Panc1 (cell line): ENCODE data around the gene KCNQ4.

Experiments
- REST ChIP-seq, 2 experiments: IDR thresholded peaks; 2 replicates each; pipeline ENCODE4 v1.6.1; 2011 to 2012; ENCODE audit warnings: low read depth in 2 of 2, control low read depth in 1 of 2, low read length in 1 of 2, mild to moderate bottlenecking in 1 of 2, moderate library complexity in 1 of 2; ENCODE audit not compliant: insufficient read depth in 1 of 2
- SIN3A ChIP-seq: IDR thresholded peaks from 2 replicates; pipeline ENCODE4 v1.6.1; 2012; ENCODE audit warnings: low read depth, mild to moderate bottlenecking, low read length, moderate library complexity, borderline replicate concordance; ENCODE audit not compliant: insufficient read depth
- TF ChIP-seq, protein P1 (sequence below): fragments of 450-650 bp; IDR thresholded peaks from 2 replicates; pipeline ENCODE4 v1.5.1; 2017; ENCODE audit warnings: mild to moderate bottlenecking

DNA sequence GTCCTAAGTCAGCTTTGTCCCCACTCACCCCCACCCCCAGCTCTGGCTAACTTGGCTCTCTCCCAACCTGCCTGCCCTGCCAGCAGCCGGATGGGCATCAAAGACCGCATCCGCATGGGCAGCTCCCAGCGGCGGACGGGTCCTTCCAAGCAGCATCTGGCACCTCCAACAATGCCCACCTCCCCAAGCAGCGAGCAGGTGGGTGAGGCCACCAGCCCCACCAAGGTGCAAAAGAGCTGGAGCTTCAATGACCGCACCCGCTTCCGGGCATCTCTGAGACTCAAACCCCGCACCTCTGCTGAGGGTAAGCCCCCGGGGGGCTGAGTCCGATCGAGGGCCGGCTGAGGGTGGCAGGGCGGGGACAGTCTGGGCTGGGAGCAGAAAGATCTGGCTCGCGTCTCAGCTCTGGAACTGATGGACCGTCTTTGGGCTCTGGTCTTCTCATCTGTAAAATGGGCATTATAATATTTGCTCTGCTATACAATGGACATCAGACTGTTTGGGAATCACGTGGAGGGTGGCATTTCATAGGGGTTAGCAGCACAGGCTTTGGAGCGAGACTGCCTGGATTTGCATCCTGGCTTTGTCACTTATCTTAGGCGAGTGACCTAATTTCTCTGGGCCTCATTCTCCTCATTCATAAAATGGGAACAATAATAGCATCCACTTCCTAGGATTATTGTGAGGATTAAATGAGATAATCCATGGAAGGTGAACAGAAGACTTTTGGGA lies 47.6 kb downstream of the KCNQ4 start:
- TF ChIP-seq REST (IDR thresholded peaks at IDR 0.05; ENCODE audit: insufficient read depth in 1 of 2, low read depth in 2 of 2, low read length in 1 of 2): no peak
- TF ChIP-seq, protein P1, sequence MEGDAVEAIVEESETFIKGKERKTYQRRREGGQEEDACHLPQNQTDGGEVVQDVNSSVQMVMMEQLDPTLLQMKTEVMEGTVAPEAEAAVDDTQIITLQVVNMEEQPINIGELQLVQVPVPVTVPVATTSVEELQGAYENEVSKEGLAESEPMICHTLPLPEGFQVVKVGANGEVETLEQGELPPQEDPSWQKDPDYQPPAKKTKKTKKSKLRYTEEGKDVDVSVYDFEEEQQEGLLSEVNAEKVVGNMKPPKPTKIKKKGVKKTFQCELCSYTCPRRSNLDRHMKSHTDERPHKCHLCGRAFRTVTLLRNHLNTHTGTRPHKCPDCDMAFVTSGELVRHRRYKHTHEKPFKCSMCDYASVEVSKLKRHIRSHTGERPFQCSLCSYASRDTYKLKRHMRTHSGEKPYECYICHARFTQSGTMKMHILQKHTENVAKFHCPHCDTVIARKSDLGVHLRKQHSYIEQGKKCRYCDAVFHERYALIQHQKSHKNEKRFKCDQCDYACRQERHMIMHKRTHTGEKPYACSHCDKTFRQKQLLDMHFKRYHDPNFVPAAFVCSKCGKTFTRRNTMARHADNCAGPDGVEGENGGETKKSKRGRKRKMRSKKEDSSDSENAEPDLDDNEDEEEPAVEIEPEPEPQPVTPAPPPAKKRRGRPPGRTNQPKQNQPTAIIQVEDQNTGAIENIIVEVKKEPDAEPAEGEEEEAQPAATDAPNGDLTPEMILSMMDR: no peak
- no peak for TF ChIP-seq SIN3A
